Vagina (tissue), 2 donors: ENCODE results near the gene CTAG1A. TPM values are rescaled to one million over a fixed set of nuclear protein-coding genes. Genes with fewer than 3 reads are reported as not detected.
"Not testable (repeated sequence)": the region's sequence is repeated elsewhere in the genome, so short reads cannot be mapped to it uniquely, and the experiment has no call there.

Source experiments
- DNase-seq, 2 donors: peaks; one replicate each; pipeline ENCODE4 v3.0.0-alpha.2; 2017; ENCODE audit errors: extremely low spot score in 2 of 2
- H3K27ac ChIP-seq: fragments of 200-600 bp; sonication (generic); one replicate; pipeline ENCODE4 v1.5.1; 2019
- H3K27me3 ChIP-seq: fragments of 200-600 bp; sonication (generic); one replicate; pipeline ENCODE4 v1.5.1; 2019
- H3K36me3 ChIP-seq, 2 donors: fragments of 200-600 bp; sonication (generic); one replicate each; pipeline ENCODE4 v1.5.1; 2017 to 2019
- H3K4me1 ChIP-seq: fragments of 200-600 bp; sonication (generic); one replicate; pipeline ENCODE4 v1.5.1; 2019
- H3K4me3 ChIP-seq, 2 donors: fragments of 200-600 bp; sonication (generic); 1 replicate in 1 of 2; 2 replicates in 1 of 2; pipeline ENCODE4 v1.5.1; 2016 to 2019
- H3K9me3 ChIP-seq: fragments of 200-600 bp; sonication (generic); one replicate; pipeline ENCODE4 v1.5.1; 2019
- POLR2A ChIP-seq, 2 donors: fragments of 450-650 bp; IDR thresholded peaks; one replicate each; pipeline ENCODE4 v1.6.1; 2017; ENCODE audit warnings: antibody characterized with exemption in 2 of 2, mild to moderate bottlenecking in 2 of 2, moderate library complexity in 2 of 2
- POLR2AphosphoS5 ChIP-seq, 2 donors: sonication (generic); formaldehyde crosslinking; IDR thresholded peaks; one replicate each; pipeline ENCODE4 v1.9.0; 2017; ENCODE audit warnings: antibody characterized with exemption in 2 of 2, mild to moderate bottlenecking in 2 of 2, low read depth in 1 of 2; ENCODE audit not compliant: insufficient read depth in 1 of 2
- intact Hi-C: fragments of 100-400 bp; cut with DNase I; formaldehyde crosslinking; loops from one replicate; pipeline ENCODE4 v1.15.1; 2023
- total RNA-seq: library from RNA; depleted of rRNA; stranded (reverse); fragments of >200 nt; gene quantifications from one replicate; pipeline ENCODE4 v1.2.3, GENCODE V29; 2016
- TF ChIP-seq, protein P1 (sequence below), 3 experiments: fragments of 450-650 bp in 2 of 3; fragments of 200-600 bp in 1 of 3; sonication (generic) in 1 of 3; IDR thresholded peaks; one replicate each; pipeline ENCODE4 v1.5.1; 2017 to 2019; ENCODE audit warnings: antibody characterized with exemption in 3 of 3, mild to moderate bottlenecking in 2 of 3, moderate library complexity in 2 of 3

Gene CTAG1A
- total RNA-seq, 1 donor from 2014 or later, result not detected

DNA sequence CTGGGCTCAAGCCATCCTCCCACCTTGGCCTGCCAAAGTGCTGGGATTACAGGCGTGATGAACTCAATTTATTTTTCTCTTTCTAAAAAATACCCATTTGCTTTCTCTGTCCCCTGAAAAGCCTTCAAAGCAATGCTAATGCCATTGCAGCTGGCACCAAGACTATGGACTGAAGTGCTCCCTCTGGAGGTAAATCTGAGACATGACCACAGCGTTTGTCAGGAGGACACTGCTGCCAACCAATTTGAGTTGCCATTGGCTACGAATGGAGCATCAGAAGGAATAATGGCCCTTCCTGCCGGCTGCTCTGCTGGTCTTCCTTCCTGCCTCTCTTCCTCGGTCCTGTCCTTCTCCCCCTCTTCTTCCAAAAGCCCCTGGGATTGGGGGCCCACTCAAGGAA is 9.9 kb upstream of the CTAG1A start:
- DNase-seq, H3K27ac ChIP-seq, H3K4me3 ChIP-seq, H3K27me3 ChIP-seq, H3K4me1 ChIP-seq, H3K36me3 ChIP-seq, H3K9me3 ChIP-seq, intact Hi-C loops: not testable (repeated sequence)

DNA sequence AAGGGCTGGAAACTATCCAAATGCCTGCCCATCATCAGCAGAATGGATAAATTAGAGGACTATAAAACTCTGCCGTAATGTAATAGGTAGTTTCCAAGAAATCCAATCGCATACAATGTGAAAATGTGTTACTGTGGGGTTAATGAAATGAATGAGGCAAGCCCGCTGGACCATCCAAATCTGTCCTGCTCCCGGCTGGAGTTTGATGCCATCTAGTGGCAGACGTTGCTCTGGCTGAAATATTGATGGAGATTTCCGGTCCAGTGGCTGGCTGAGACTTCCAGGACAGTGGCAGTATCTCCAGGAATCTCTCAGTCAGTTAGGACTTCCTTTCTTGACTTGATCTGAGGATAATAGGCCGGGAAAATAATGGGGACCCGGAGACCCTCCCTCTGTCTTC is 1.9 kb upstream of the CTAG1A start:
- H3K27me3 ChIP-seq, H3K9me3 ChIP-seq, DNase-seq, H3K27ac ChIP-seq, H3K36me3 ChIP-seq, H3K4me1 ChIP-seq, intact Hi-C loops, H3K4me3 ChIP-seq: not testable (repeated sequence)

GRCh38 chrX:154590415-154590814 is 5.5 kb downstream of the CTAG1A start:
- H3K4me1 ChIP-seq, H3K36me3 ChIP-seq, H3K27ac ChIP-seq, H3K4me3 ChIP-seq, H3K27me3 ChIP-seq, DNase-seq, H3K9me3 ChIP-seq, intact Hi-C loops: not testable (repeated sequence)

GRCh38 chrX:154592505-154592904 is 7.6 kb downstream of the CTAG1A start:
- no peak overlapping the region for H3K27ac ChIP-seq
- no peaks in the 10 kb centered on the region for H3K4me1 ChIP-seq
- H3K36me3 ChIP-seq, result no peaks in the 10 kb centered on the region
- H3K27me3 ChIP-seq, result no peaks in the 10 kb centered on the region
- no peak overlapping the region for H3K4me3 ChIP-seq
- TF ChIP-seq, protein P1, sequence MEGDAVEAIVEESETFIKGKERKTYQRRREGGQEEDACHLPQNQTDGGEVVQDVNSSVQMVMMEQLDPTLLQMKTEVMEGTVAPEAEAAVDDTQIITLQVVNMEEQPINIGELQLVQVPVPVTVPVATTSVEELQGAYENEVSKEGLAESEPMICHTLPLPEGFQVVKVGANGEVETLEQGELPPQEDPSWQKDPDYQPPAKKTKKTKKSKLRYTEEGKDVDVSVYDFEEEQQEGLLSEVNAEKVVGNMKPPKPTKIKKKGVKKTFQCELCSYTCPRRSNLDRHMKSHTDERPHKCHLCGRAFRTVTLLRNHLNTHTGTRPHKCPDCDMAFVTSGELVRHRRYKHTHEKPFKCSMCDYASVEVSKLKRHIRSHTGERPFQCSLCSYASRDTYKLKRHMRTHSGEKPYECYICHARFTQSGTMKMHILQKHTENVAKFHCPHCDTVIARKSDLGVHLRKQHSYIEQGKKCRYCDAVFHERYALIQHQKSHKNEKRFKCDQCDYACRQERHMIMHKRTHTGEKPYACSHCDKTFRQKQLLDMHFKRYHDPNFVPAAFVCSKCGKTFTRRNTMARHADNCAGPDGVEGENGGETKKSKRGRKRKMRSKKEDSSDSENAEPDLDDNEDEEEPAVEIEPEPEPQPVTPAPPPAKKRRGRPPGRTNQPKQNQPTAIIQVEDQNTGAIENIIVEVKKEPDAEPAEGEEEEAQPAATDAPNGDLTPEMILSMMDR (IDR thresholded peaks at IDR 0.05), result no peak
- TF ChIP-seq POLR2A (IDR thresholded peaks at IDR 0.05), result no peak
- no peak for TF ChIP-seq POLR2AphosphoS5 (IDR thresholded peaks at IDR 0.05; ENCODE audit: insufficient read depth in 1 of 2, low read depth in 1 of 2)
- intact Hi-C loops, result no loop called here
- DNase-seq, result no peak
- H3K9me3 ChIP-seq, result no peaks in the 10 kb centered on the region

DNA sequence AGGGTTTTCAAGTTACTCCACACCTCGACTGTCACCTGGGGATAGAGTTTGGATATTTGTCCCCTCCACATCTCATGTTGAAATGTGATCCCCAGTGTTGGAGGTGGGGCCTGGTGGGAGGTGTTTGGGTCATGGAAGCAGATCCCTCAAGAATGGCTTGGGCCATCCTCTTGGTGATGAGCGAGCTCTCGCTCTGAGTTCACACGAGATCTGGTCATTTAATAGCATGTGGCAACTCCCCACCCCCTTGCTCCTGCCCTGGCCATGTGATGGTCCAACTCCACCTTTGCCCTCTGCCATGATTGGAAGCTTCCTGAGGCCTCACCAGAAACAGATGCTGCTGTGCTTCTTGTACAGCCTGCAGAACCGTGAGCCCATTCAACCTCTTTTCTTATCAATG is 8.3 kb downstream of the CTAG1A start:
- Histone ChIP-seq H3K27me3 (no peaks in the 10 kb centered on the region), H3K4me1 (no peaks in the 10 kb centered on the region), H3K9me3 (no peaks in the 10 kb centered on the region), H3K4me3 (no peak overlapping the region), H3K36me3 (no peaks in the 10 kb centered on the region), H3K27ac (no peak overlapping the region)
- TF ChIP-seq POLR2A (IDR thresholded peaks at IDR 0.05) (no peak), POLR2AphosphoS5 (IDR thresholded peaks at IDR 0.05; ENCODE audit: insufficient read depth in 1 of 2, low read depth in 1 of 2) (no peak)
- TF ChIP-seq, protein P1 (IDR thresholded peaks at IDR 0.05), result no peak
- intact Hi-C loops, result no loop called here
- DNase-seq, result no peak

DNA sequence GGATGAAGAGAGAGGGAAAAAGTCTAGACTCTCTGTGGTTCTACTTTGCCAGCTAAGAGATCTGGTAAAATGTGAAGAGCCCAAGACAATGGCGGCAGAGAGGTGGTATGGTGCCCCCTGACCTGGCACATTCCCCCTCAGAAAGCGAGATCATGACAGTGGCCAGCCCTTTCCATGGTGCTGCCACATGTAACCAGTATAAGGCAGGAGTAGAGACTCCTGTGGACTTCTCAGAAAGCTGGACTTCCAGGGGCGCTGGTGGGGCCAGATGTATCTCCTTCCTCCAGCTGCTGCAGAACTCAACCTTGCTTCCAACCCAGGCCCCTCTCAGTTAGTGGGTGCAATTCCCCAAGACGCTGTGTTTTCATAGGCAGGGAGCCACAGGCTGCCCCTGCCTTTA is 9.6 kb downstream of the CTAG1A start:
- Histone ChIP-seq H3K4me1 (no peaks in the 10 kb centered on the region), H3K27ac (no peak overlapping the region), H3K4me3 (no peak overlapping the region), H3K27me3 (no peaks in the 10 kb centered on the region), H3K9me3 (no peaks in the 10 kb centered on the region), H3K36me3 (no peaks in the 10 kb centered on the region)
- DNase-seq, result no peak
- TF ChIP-seq POLR2A (IDR thresholded peaks at IDR 0.05), result no peak
- TF ChIP-seq POLR2AphosphoS5 (IDR thresholded peaks at IDR 0.05; ENCODE audit: insufficient read depth in 1 of 2, low read depth in 1 of 2), result no peak
- TF ChIP-seq, protein P1 (IDR thresholded peaks at IDR 0.05), result no peak
- intact Hi-C loops, result no loop called here
